GM12873 (cell line): ENCODE results near the gene KRTAP1-1.
"Not testable (repeated sequence)": the region's sequence is repeated elsewhere in the genome, so short reads cannot be mapped to it uniquely, and the experiment has no call there.

ENCODE experiments used
- CTCF ChIP-seq: IDR thresholded peaks from 2 replicates; pipeline ENCODE4 v1.5.1; 2012; ENCODE audit warnings: low read depth, mild to moderate bottlenecking, moderate library complexity, low read length, control low read depth; ENCODE audit not compliant: insufficient read depth; ENCODE audit errors: missing control alignments

Gene KRTAP1-1

DNA sequence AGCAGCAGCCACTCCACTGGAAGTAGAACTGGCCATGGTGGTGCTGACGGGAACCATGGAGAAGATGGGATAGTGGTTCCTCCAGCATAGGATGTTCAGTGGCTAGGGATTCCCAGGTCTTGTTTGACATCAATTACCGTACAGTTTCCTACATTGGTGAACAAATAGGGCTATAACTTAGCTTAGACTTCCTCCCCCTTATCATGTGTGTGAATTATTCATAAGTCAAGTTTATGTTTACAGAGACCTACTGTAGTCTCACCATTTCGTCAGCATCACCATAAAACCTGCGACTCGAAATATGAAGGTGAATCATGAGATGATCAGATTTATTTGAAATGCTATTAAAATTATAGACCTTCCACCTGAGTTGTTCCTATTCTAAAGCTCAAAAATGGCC lies 17.5 kb upstream of the KRTAP1-1 start:
- TF ChIP-seq CTCF: no peak

DNA sequence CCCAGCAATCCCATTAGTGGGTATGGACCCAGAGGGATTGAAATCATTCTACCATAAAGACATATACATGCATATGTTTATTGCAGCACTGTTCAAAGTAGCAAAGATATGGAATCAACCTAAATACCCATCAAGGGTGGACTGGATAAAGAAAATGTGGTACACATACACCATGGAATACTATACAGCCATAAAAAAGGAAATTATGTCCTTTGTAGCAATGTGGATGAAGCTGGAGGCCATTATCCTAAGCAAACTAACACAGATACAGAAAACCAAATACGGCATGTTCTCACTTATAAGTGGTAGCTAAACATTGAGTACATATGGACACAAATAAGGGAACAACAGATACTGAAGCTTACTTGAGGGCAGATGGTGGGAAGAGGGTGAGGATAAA lies 16.3 kb upstream of the KRTAP1-1 start:
- no peak for TF ChIP-seq CTCF

- TF ChIP-seq CTCF: not testable (repeated sequence)
Observed at GRCh38 chr17:41055130-41055529, 13.9 kb upstream of the KRTAP1-1 start, which contains the start of gene KRTAP2-2. TSS of gene KRTAP2-2 (minus strand) at chr17:41055230. CDS start at chr17:41055211, 19 bp downstream.

DNA sequence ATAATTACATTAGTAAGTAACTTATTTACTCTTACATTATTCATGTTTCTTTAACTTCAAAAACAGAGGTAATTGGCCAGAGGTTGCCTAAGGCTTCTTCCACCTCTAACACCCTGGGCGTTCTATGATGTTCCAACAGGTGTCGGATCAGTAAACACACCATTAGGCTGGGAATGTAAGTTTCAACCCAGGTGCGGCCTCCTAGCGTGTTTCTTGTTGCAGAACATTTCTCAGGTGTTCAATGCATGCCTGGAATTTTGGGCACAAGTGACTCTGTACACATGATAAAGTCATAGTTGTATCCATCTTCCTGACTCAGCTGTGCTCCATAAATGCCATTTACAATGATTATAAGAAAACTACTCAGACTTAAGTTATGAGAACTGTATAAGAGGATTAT lies 12.8 kb upstream of the KRTAP1-1 start:
- no peak for TF ChIP-seq CTCF

- no peak for TF ChIP-seq CTCF
Observed at GRCh38 chr17:41052566-41052965, 11.3 kb upstream of the KRTAP1-1 start.

DNA sequence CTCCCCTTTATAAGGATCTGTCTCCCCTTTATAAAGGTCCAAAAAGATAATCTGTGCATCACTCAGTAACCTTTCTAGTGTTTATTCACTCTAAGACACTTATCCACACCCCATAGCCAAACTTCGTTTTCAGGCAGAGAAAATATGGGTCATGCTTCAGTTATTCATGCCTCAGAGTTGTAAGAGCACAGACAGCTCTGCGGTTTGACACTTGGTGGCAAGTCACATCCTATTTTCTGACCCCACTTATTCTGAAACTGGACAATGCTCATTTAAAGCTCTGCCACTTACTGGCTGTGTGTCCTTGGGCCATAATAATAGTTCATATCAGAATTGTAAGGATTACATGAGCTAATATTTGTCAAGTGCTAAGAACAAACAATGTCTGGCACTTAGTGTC lies 7.9 kb upstream of the KRTAP1-1 start:
- TF ChIP-seq CTCF: no peak

- TF ChIP-seq CTCF: no peak
Observed at GRCh38 chr17:41048441-41048840, 7.2 kb upstream of the KRTAP1-1 start.
